HUDEP-2 (cell line): ENCODE results near the gene PRMT2.
A peak's percentile ranks its signal among the peaks of the same experiment; 100 is the strongest.

Experiments
- DNase-seq, 76 experiments: peaks; one replicate each; lab custom pipeline; 2025; ENCODE audit not compliant: unreplicated experiment in 76 of 76; lab: John Stamatoyannopoulos, UW

Gene PRMT2

DNA sequence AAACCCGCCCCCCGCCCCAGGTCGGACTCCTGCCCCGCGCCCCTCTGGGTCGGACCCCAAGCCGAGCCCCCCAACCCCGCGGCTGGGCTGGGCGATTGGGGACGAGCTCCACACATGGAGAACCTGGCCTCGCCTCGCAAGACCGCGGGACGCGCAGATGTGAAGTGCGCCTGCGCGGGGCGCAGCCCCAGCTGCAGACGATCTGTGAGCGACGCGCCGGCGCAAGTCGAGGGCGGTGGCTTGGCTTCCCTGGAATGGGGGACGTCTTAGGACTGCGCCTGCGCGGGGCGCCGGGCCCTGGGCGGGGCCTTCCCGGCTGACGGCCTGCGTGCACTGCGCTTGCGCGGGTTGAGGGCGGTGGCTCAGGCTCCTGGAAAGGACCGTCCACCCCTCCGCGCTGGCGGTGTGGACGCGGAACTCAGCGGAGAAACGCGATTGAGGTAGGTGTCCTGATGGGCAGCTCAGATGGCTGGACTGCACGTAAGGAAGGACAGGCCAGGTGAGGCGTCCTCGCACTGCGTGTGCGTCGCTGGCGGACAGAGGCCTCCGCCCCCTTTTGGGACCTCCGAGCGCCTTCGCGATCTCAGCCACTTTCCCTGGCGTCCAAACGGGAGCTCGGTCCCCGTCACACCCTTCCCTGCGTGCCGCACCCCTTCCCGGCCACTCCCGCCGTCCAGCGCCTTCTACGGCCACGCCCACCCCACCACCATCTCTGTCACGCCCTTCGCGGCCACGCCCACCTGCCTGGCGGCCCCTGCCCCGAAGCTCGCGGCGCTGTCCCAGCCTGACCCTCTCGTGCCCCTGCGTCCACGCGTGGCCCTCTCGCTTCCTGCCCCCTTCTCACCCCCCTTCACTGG lies at the start of gene PRMT2:
Gene PRMT2 (plus strand): TSS at position 351 of the 857 bp plus-strand sequence. CDS start 1,278 bp downstream, outside the sequence.
- peak; percentile 59 to 100 (median 98) for DNase-seq

DNA sequence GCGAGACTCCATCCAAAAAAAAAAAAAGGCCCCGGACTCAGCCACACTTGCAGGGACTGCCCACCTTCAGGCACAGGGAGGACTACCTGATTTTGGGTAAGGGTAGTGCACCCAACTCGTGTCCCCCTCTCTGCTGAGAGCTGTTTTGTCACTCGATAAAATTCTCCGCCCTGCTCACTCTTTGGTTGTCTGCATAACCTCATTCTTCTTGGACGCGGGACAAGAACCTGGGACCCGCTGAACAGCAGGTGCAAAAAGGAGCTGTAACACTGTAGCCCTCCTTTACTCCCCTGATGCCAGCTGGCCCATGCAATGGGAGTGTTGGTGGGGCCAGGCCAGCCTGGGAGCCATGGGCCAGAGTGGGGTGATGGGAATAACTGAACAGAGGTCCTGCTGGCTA lies 41.2 kb upstream of the PRMT2 start:
- DNase-seq: peak in 1 of 76 experiments; percentile 4

DNA sequence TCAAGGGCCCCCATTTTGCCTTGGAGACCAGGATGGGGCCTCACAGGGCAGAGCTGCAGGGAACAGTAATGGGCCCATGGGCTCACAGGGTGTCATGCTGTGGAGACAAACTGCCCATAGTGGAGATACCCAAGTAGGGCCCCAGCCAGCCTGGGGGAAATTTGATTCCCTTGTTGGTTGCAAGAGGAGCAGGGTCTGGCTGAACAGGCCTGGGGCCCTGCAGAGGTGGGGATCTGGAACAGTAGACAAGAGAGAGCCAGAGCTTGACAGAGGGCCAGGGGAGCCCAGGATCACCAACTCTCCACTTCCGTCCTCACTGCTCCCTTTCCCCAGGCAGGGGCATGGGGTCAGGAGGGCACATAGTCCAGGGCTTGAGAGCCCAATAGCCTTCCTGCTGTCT lies 39.3 kb upstream of the PRMT2 start:
- DNase-seq: no peak

DNA sequence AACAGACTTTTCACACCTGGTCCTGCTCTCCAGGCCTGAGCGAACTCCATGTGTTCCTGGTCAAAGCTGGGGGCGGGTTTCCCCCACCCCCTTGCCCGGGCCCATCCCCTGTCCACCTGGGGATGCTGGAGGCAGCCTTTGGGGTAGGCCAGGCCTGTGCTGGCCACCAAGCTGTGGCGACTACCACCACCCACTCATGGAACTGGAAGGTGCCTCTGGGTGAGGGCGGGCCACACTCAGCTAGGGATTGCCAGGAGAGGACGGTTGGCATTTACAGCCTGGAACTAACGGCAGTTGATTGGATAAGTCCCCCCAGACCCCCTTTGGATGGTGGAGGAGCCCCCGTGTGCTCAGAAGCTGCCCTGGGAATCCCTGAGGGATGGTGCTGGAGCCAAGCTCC lies 38.4 kb upstream of the PRMT2 start:
- no peak for DNase-seq

DNA sequence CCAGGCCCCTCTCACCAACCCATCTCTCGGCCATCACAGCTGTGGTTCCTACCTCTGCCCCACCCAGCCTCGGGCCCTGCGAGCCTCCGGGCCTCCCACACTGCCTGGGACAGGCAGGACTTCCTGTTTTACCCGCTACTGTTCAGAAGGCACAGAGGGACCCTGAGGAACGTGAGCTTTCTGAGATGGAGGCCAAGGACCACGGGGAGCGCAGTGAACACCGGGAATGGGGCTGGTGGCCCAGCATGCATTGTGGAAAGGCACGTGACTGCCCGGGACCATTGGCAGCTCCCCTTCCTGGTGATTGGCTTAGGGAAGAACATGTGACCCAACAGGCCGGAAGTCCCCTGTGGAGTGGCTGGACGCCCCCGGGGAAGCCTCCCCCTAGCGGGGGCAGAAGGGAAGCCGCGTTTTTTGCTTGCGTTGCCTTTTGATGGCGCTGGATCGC lies 37.6 kb upstream of the PRMT2 start:
- no peak for DNase-seq

DNA sequence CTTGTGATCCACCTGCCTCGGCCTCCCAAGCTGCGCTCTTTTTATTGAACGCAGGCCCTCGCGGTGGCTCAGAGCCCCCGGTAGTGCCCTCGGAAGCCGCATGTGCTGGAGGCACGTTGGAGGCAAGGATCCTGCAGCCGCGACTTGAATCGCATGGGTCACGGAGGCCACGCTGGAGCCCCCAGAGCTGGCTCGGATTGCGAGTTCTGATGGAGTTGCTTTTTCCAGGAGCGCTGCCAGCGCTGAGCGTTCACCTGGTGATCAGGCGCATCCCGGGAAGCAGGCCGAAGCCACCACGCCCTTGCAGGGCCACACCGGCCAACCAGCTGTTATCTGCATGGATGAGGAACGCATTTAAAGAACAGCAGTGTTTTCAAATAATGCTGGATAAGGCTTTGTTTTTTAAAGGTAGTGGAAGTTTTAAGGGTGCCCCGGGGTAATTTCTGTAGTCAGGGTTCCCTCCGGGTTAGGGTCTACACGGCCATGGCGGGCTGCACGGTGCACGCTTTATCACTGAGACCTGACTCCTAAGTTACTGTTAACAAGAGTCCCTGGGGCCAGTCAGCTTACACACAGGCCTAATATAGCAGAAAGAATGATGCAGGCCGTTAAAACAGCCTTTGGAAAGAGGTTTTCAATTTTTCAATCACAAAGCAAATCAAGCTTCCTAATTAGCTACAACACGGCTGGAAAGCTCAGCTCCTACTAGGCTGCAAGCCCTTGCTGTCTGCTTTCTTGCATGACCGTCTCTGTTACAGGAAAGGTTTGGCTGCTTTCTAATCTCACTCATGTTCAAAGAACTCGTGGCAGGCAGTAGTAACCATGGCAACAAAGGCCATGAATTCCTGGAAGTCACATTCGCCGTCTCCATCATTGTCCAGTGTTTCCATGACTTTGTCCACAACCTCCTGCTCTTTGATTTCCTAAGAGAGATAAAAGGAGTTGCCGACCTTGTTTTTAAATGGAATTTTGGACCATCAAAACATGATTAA lies 36.6 kb upstream of the PRMT2 start:
- no peak for DNase-seq

DNA sequence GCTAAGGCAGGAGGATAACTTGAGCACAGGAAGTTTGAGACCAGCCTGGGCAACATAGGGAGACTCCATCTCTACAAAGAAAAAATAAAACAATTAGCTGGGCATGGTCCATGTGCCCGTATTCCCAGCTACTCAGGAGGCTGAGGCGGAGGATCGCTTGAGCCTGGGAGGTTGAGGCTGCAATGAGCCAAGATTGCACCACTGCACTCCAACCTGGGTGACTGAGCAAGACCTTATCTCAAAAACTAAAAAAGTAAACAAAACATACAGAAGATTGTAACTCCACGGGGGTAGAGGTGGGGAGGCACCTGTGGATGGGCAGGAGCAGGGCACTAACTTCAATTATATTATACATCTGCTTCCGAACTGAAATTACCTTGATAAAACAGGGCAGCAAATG lies 35.2 kb upstream of the PRMT2 start:
- DNase-seq: no peak

DNA sequence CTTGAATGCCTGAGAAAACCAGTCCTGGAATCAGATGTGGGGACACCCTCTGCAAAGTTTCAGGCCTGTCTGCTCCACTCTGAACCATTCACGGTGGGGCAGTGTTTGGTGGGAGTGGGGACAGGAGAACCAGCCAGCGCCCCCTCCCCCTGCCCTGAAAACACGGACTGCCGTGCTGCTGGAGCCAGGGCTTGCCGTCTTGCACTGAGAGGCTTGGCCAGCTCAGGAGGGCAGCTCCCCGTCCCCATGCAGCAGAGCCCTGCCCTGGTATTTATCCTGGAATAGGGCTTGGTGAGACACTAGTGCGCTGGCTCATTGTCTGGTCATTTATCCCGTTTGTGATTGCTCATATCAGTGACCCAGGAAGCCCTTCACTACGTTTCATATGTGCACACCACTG lies 34.5 kb upstream of the PRMT2 start:
- DNase-seq: no peak

DNA sequence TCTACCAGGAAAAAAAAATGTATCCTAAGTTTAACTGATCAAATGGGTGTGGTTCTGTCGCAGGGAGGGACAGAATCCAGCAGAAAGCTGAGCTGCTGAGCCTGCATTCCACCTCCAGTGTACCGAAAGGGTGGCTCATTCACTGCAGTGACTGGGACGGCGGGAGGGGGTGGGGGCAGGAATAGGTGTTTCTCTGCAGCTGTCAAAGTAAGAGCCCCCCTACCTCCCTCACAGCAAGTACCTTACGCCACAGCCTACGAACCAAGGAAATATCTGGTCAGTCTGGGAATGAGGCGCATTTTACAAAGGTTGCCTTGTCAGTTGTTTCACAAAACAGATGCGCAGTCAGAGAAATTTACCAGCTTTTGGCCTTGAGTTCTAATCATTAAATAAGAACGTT lies 32.2 kb upstream of the PRMT2 start:
- no peak for DNase-seq

DNA sequence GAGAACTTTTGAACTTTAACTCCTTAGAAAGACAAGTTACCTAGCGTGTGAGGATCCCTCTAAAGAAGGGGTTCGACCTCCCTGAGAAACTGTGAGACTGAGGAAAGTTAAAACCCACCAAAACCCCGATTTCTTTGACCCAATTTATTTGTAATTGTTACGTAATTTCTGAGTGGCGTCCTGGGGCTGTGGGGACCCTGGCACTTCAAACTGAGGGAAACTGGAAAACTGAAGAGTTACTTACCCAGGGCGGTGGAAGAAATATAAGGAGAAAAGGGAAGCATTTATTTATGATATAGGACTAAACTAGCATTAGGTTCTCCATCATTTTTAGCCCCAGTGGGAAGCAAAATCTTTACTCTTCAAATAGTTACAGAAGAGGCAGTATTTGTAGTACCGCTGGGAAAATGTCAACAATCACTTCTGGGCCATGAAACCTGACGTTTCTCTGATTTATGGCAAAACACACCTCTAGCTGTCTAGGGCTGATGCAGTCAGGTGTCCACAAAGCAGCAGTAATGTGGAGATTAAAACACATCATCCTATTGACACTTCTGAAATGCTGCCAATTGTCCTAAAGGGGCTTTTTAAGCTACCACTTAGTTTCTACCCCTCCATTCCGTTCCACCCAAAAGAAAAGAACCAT lies 31.0 kb upstream of the PRMT2 start:
- no peak for DNase-seq

DNA sequence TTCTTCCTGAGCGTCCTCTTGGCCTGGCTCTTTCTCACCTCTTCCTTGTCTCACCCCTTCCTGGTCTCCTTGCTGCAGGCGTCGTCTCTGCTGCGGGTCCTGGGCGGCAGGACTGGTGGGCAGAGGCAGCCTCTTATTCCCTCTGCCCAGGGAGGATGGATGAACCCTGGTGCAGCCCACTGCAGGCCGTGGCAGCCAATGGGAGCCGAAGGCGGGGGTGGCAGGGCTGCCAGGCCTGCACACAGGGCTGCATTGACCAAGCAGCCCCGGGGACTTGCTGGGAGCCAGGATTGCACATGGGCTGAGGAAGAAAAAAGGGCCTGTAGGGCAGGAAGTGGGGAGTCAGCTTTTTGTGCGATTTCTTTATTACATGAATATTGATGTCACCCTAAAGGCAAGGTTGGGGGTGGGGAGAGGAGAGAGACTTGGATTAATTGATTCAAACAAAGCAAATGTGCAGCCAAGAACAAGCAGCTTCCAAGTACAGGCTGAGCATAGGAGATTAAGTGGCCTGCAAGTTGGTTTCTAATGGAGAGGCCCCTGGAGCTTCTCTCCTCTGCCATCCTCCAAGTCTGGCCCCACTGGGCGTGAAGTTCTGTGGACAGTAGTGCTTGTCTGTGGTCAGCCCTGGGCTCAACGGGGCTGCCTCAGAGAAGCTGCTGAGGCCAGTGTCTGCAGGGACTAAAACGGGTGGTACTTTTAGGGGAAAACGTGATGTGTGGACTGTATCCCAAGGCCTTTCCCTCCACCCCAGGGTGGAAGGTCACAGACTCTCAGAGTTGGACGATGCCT lies 30.3 kb upstream of the PRMT2 start, which contains the start of gene S100B:
Gene S100B (minus strand): TSS at position 108 of the 792 bp plus-strand sequence. CDS start 2,667 bp downstream, outside the sequence.
- no peak for DNase-seq

DNA sequence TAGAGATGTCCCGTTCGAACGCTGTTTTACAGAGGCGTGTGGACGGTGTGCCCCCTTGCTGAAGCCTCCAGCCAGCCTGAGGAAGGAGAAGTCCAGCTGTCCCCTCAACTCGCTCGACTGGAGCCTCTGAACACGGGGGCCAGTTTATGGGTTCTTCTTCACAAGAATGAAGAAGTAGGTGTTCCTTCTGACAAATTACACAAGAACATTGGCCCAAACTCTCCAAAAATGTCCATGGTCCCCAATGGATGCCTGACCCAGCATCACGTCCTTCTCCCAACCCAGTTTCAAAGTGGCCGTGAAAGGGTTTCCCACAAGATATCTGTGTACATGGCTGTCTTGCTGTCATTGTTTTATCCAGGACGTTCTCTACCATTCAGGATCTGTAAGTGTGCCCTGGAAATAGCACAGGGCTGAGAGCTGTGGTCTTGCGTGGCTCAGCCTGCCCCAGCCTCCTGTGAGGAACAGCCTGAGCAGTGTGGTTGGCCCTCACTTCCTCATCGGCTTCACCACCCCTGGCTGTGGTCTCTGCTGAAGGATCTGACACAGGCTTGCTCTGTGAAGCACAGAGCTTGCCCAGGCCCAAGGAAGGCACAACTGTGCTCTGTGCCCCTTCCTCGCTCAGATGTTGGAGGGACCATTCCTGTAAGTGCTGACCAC lies 29.6 kb upstream of the PRMT2 start:
- no peak for DNase-seq

DNA sequence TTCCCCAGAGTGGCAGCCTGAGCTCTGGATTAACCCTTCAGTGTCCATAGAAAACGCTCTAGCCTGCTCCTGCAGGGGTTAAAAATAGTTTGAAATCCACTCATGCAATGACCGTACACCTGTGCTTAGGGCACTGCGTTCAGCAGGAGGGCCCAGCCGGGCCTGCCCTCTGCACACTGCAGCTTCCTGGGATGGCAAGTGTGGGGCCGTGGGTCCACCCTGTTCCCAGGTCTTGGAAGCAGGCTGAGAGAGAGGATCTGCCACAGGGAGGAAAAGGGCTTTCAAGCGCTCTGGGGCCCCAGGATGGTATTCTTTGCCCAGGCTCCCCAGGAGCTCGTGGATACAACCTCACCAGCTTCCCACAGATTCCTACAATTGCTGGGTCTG lies 29.1 kb upstream of the PRMT2 start:
- DNase-seq: no peak

DNA sequence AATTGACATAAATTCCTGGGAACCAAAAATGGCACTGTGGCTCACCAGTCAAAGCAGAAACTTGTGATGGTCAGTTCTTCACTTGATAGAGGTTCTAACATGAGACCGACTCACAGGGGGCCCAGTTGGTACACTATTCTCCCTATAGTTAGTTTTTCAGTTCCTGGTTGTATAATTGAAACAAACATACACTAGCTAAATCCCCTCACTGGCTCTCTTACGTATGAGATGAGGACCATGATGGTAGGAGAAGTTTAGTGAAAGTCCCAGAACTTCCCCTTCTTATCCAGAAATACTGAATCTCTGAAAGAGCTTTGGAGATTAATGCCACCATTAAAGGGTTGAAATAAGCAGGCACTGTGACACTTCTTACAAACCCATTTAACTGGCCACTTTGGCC lies 27.8 kb upstream of the PRMT2 start:
- DNase-seq: no peak

DNA sequence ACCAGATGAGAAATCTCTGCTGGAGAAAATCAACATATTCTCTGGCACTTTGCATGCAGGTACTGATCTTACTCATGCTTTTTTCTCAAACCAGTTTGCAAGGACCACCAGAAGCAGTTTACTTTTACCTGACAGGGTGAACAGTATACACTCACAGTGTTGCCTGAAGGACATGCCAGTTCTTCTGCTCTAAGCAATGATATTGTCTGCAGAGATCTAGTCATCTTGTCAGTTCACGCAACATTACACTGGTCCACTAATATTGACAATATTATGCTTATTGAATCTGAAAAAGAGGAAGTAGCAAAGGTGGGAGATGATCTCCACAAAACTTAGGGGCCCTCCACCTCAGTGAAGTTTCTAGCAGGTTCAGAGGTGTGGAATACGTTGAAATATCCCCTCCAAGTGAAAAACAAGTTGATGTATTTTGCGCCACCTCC lies 26.8 kb upstream of the PRMT2 start:
- DNase-seq: no peak

DNA sequence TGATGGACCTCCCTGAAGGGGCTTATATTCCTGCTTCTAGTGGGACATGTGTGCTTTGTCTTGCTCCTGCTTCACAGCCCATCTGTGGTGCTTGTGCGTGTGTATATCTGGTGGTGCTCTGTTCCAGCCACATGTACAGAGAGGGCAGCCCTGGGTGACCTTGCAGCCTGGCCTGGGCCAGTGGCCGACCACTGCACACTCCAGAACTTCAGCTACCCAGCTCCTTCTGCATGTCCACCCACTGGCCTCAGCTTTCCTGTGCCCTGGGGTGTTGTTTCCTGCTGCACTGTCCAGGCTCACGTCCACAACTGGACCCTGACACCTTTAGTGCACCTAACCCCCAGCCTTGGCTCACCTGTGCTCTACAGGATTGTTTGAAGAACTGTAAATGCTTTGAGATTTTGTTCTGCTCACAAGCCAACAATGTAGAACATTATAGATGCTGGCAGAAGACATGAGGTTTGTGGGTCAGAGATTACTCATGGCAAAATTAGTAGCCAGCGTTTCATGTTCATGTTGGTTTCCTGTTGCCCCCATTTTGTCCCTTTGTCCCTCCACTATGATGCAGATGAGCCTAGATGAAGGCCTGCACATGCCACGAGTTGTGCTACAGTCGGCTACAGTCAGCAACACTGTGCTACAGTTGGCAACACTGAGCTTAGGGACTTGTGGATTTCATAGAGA lies 25.3 kb upstream of the PRMT2 start:
- no peak for DNase-seq

DNA sequence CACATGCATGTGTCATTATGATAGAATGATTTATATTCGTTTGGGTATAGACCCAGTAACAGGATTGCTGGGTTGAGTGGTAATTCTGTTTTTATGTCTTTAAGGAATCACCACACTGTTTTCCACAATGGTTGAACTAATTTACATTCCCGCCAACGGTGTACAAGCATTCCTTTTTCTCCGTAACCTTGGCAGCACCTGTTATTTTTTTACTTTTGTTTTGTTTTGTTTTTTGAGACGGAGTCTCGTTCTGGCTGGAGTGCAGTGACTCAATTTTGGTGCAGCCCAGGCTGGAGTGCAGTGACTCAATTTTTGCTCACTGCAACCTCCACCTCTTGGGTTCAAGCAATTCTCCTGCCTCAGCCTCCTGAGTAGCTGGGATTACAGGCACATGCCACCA lies 22.1 kb upstream of the PRMT2 start:
- DNase-seq: no peak

DNA sequence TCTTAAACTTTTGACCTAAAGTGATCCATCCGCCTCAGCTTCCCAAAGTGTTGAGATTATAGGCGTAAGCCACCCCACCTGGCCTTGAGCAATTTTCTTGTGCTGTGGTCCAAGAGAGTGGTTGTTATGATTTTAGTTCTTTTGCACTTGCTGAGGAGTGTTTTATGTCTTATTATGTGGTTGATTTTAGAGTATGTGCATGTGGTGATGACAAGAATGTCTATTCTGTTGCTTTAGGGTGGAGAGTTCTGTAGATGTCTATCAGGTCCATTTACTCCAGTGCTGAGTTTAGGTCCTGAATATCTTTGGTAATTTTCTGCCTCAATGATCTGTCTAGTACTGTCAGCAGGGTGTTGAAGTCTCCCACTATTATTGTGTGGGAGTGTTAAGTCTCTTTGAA lies 19.4 kb upstream of the PRMT2 start:
- DNase-seq: no peak

DNA sequence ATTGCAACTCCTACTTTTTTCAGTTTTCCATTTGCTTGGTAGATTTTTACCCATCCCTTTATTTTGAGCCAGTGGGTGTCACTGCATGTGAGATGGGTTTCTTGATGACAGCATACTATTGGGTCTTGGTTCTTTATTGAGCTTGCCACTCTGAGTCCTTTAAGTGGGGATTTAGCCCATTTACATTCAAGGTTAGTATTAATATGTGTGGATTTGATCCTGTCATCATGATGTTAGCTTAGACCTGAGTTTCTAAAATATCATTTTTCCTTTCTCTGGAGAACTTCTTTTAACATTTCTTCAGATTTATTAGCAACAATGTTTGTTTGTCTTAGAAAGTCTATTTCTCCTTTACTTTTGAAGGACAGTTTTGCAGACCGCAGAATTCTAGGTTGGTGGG lies 18.8 kb upstream of the PRMT2 start:
- DNase-seq: no peak
